Stimulated activated naive CD4-positive, alpha-beta T cell treated with Interleukin-2 at 50 U/mL for 16 hours (primary cell): ENCODE measurements around the gene MSH2.
"Not testable (repeated sequence)": the region's sequence is repeated elsewhere in the genome, so short reads cannot be mapped to it uniquely, and the experiment has no call there.

Experiments
- DNase-seq: peaks from one replicate; lab custom pipeline; 2025; lab: John Stamatoyannopoulos, UW

Gene MSH2

GRCh38 chr2:47484396-47484795 lies 81.4 kb downstream of the MSH2 start:
- no peak for DNase-seq

- no peak for DNase-seq
Observed at GRCh38 chr2:47485177-47485576, 82.2 kb downstream of the MSH2 start.

- DNase-seq = no peak
Observed at GRCh38 chr2:47485751-47486300, 82.9 kb downstream of the MSH2 start.

GRCh38 chr2:47486841-47487497 lies 84.0 kb downstream of the MSH2 start:
- DNase-seq = no peak

GRCh38 chr2:47487498-47487875 lies 84.5 kb downstream of the MSH2 start:
- no peak for DNase-seq

- no peak for DNase-seq
Observed at GRCh38 chr2:47488870-47489584, 86.1 kb downstream of the MSH2 start.

GRCh38 chr2:47490406-47490805 lies 87.5 kb downstream of the MSH2 start:
- DNase-seq = no peak

GRCh38 chr2:47493317-47494035 lies 90.5 kb downstream of the MSH2 start:
- DNase-seq = no peak

- no peak for DNase-seq
Observed at GRCh38 chr2:47494267-47495130, 91.5 kb downstream of the MSH2 start.

- no peak for DNase-seq
Observed at GRCh38 chr2:47497843-47498460, 95.0 kb downstream of the MSH2 start.

- DNase-seq = no peak
Observed at GRCh38 chr2:47499093-47499492, 96.1 kb downstream of the MSH2 start.

GRCh38 chr2:47499621-47500309 lies 96.8 kb downstream of the MSH2 start:
- DNase-seq = no peak

- DNase-seq = no peak
Observed at GRCh38 chr2:47501374-47502200, 98.6 kb downstream of the MSH2 start.

- not testable (repeated sequence) for DNase-seq
Observed at GRCh38 chr2:47502498-47502897, 99.5 kb downstream of the MSH2 start.

- DNase-seq = no peak
Observed at GRCh38 chr2:47503481-47504070, 100.6 kb downstream of the MSH2 start.

GRCh38 chr2:47504174-47504810 lies 101.3 kb downstream of the MSH2 start:
- no peak for DNase-seq

GRCh38 chr2:47506024-47506423 lies 103.1 kb downstream of the MSH2 start:
- no peak for DNase-seq

GRCh38 chr2:47506436-47506835 lies 103.5 kb downstream of the MSH2 start:
- no peak for DNase-seq

GRCh38 chr2:47508080-47508479 lies 105.1 kb downstream of the MSH2 start:
- no peak for DNase-seq
